HepG2 (cell line): Measurements from ENCODE around the gene ZDHHC19. TPM values are rescaled to one million over a fixed set of nuclear protein-coding genes. Genes with fewer than 3 reads are reported as not detected.

Experiments
- FOXA1 ChIP-seq, 2 experiments: fragments of 450-650 bp in 1 of 2; sonication (generic) in 1 of 2; formaldehyde crosslinking in 1 of 2; IDR thresholded peaks; 2 replicates each; pipeline versions ENCODE4 v1.4.0 to v1.6.1; 2016 to 2020; ENCODE audit warnings: missing genetic modification reagents in 1 of 2
- GABPA ChIP-seq, 2 experiments: IDR thresholded peaks; 2 replicates each; pipeline ENCODE4 v1.6.1; 2011 to 2016; ENCODE audit warnings: low read depth in 2 of 2, low read length in 1 of 2, missing biosample characterization in 1 of 2, missing genetic modification characterization in 1 of 2
- HHEX ChIP-seq: IDR thresholded peaks from 2 replicates; pipeline ENCODE4 v1.6.1; 2016; ENCODE audit warnings: control low read depth
- HOXD1 ChIP-seq: sonication (generic); formaldehyde crosslinking; IDR thresholded peaks from 2 replicates; pipeline ENCODE4 v1.5.0; 2020; ENCODE audit warnings: missing genetic modification reagents
- NFKB2 ChIP-seq: sonication (generic); formaldehyde crosslinking; IDR thresholded peaks from 2 replicates; pipeline ENCODE4 v1.4.0; 2020; ENCODE audit warnings: missing genetic modification reagents, borderline replicate concordance
- NFKBIZ ChIP-seq: IDR thresholded peaks from 2 replicates; pipeline ENCODE4 v1.6.1; 2018; ENCODE audit warnings: missing genetic modification reagents, missing compliant biosample characterization
- PBX3 ChIP-seq: sonication (generic); formaldehyde crosslinking; IDR thresholded peaks from 2 replicates; pipeline ENCODE4 v1.8.1; 2023; ENCODE audit warnings: missing genetic modification reagents, inconsistent platforms, borderline replicate concordance
- RARG ChIP-seq: sonication (generic); formaldehyde crosslinking; IDR thresholded peaks from 2 replicates; pipeline ENCODE4 v1.4.0; 2020; ENCODE audit warnings: low read depth, mild to moderate bottlenecking, missing genetic modification reagents
- RXRB ChIP-seq: IDR thresholded peaks from 2 replicates; pipeline ENCODE4 v1.6.1; 2016; ENCODE audit warnings: borderline replicate concordance, missing genetic modification reagents, missing compliant biosample characterization
- SETDB1 ChIP-seq: sonication (generic); formaldehyde crosslinking; IDR thresholded peaks from 2 replicates; pipeline ENCODE4 v1.5.1; 2020; ENCODE audit warnings: missing genetic modification reagents, mild to moderate bottlenecking, borderline replicate concordance
- SKIL ChIP-seq: sonication (generic); formaldehyde crosslinking; IDR thresholded peaks from 2 replicates; pipeline ENCODE4 v1.8.0; 2022; ENCODE audit warnings: missing genetic modification reagents, mild to moderate bottlenecking, moderate library complexity, borderline replicate concordance
- TCF7 ChIP-seq: sonication (generic); IDR thresholded peaks from 2 replicates; pipeline ENCODE4 v1.6.1; 2016; ENCODE audit warnings: antibody characterized with exemption, low read depth
- ZEB1 ChIP-seq: IDR thresholded peaks from 2 replicates; pipeline ENCODE4 v1.6.1; 2012; ENCODE audit warnings: mild to moderate bottlenecking, low read depth, inconsistent platforms; ENCODE audit not compliant: insufficient replicate concordance
- ZFP90 ChIP-seq: sonication (generic); formaldehyde crosslinking; IDR thresholded peaks from 2 replicates; pipeline ENCODE4 v1.8.0; 2022; ENCODE audit warnings: missing genetic modification reagents, mild to moderate bottlenecking, inconsistent platforms, borderline replicate concordance
- ZNF510 ChIP-seq: sonication (generic); formaldehyde crosslinking; IDR thresholded peaks from 2 replicates; pipeline ENCODE4 v1.4.0; 2020; ENCODE audit warnings: low read depth, mild to moderate bottlenecking, missing genetic modification reagents
- ZNF639 ChIP-seq: conservative IDR thresholded peaks from 2 replicates; pipeline ENCODE4 v1.6.1; 2018; ENCODE audit warnings: missing genetic modification reagents
- ZNF652 ChIP-seq: IDR thresholded peaks from 2 replicates; pipeline ENCODE4 v1.6.1; 2016; ENCODE audit warnings: low read depth, borderline replicate concordance
- ZNF75D ChIP-seq: sonication (generic); formaldehyde crosslinking; IDR thresholded peaks from 2 replicates; pipeline ENCODE4 v1.8.1; 2023; ENCODE audit warnings: missing genetic modification reagents, mild to moderate bottlenecking, borderline replicate concordance
- ZNF800 ChIP-seq: sonication (generic); formaldehyde crosslinking; IDR thresholded peaks from 2 replicates; pipeline ENCODE4 v1.4.0; 2020; ENCODE audit warnings: missing genetic modification reagents
- ZNF879 ChIP-seq: sonication (generic); formaldehyde crosslinking; IDR thresholded peaks from 2 replicates; pipeline ENCODE4 v1.8.1; 2023; ENCODE audit warnings: missing genetic modification reagents
- ZSCAN5A ChIP-seq: sonication (generic); formaldehyde crosslinking; IDR thresholded peaks from 2 replicates; pipeline ENCODE4 v1.8.0; 2022; ENCODE audit warnings: mild to moderate bottlenecking, missing genetic modification reagents, borderline replicate concordance
- polyA plus RNA-seq, 8 experiments: library from polyadenylated mRNA; depleted of rRNA in 3 of 8; stranded (reverse) in 7 of 8; unstranded in 1 of 8; fragments of >200 nt; fragmentation: Illumina TruSeq in 4 of 8; extraction: Trizol in 4 of 8; gene quantifications; 2 replicates each; pipeline versions ENCODE4 v1.2.1 to v1.2.3, GENCODE V29; 2011 to 2016; ENCODE audit warnings: low read depth in 4 of 8, missing spikeins in 1 of 8, mixed read lengths in 1 of 8; ENCODE audit not compliant: insufficient read depth in 1 of 8
- total RNA-seq, 5 experiments: library from RNA; depleted of rRNA; stranded (reverse); fragments of >200 nt; fragmentation: Illumina TruSeq; extraction: Trizol; gene quantifications; 2 replicates each; pipeline ENCODE4 v1.2.3, GENCODE V29; 2016; ENCODE audit warnings: low read depth in 1 of 5

ZDHHC19 gene
- total and polyA plus RNA-seq, 2 of the 13 experiments (the other 11 are each of a cell fraction or from before 2014, with no cell fraction given): 0.22 to 0.53 TPM

- no peak for TF ChIP-seq TCF7
- no peak for TF ChIP-seq ZSCAN5A (CRISPR knock-in tag)
- no peak for TF ChIP-seq ZNF639 (CRISPR knock-in tag)
- TF ChIP-seq NFKBIZ (CRISPR knock-in tag): no peak
- TF ChIP-seq ZEB1: no peak
- no peak for TF ChIP-seq SETDB1
- TF ChIP-seq FOXA1 (IDR thresholded peaks at IDR 0.05): no peak
- TF ChIP-seq FOXA1 (CRISPR knock-in tag; IDR thresholded peaks at IDR 0.05): 0 out of 2 replicates have a peak, but pooled peaks have one; percentile 15
- no peak for TF ChIP-seq HOXD1
- TF ChIP-seq ZFP90 (CRISPR knock-in tag): no peak
- TF ChIP-seq PBX3 (CRISPR knock-in tag): no peak
- peak; percentile 78 for TF ChIP-seq RXRB (CRISPR knock-in tag)
- no peak for TF ChIP-seq ZNF652
- peak; percentile 56; the same call in 1 of the 2 replicates for TF ChIP-seq NFKB2 (CRISPR knock-in tag)
- TF ChIP-seq ZNF800 (CRISPR knock-in tag): no peak
- no peak for TF ChIP-seq ZNF879 (CRISPR knock-in tag)
- no peak for TF ChIP-seq RARG (CRISPR knock-in tag)
- no peak for TF ChIP-seq ZNF510 (CRISPR knock-in tag)
- no peak for TF ChIP-seq HHEX (CRISPR knock-in tag)
- no peak for TF ChIP-seq ZNF75D (CRISPR knock-in tag)
- TF ChIP-seq GABPA (IDR thresholded peaks at IDR 0.05; ENCODE audit: low read depth, low read length): no peak
- no peak for TF ChIP-seq GABPA (CRISPR knock-in tag; IDR thresholded peaks at IDR 0.05; ENCODE audit: low read depth)
- TF ChIP-seq SKIL (CRISPR knock-in tag): no peak
These were observed 47.3 kb downstream of the ZDHHC19 start (continued) for GRCh38 chr3:196163666-196164493.
